Measurements from ENCODE around the gene KAT2A.
A peak's percentile ranks its signal among the peaks of the same experiment; 100 is the strongest.

KAT2A gene

DNA sequence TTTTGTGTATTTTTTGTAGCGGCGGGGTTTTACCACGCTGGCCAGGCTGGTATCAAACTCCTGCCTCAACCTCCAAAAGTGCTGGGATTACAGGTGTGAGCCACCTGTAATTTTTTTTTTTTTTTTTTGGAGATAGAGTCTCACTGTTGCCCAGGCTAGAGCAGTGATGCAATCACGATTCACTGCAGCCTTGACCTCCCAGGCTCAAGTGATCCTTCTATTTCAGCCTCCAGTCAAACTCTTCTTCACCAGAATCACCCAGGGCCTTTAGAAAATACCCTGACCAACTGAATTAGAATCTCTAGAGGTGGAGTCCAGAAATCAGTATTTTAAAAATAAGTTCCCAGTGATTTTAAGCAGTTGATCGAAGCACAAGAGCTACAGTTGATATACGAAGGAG lies 14.0 kb upstream of the KAT2A start:
- no peak for DNase-seq

DNA sequence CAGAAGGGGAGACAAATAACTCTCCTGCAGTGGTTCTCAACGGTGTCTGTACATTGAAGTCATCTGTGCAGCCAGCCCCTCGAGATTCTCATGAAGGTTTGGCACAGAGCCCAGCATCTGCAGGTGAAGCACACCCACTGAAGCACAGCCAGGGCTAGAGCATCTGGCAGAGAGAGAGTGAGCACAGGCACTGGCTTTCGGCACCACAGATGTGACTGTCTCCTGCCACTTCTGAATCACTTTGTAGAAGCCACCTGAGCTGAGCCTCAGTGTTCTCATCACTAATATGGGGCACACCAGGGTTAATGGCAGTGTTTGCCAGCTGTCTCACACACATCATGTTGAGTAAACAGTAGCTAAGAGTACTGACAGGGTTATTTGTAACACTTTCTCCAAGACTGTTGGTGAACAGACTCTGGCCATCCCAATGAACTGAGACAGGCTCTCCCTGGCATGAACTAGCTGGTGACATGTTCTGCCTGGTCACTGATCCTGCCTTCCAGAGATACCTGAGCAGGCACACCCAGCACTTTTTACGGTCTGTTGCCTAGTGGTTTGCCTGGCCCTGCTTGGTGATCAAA lies 12.4 kb upstream of the KAT2A start:
- peak; percentile 47 for DNase-seq

DNA sequence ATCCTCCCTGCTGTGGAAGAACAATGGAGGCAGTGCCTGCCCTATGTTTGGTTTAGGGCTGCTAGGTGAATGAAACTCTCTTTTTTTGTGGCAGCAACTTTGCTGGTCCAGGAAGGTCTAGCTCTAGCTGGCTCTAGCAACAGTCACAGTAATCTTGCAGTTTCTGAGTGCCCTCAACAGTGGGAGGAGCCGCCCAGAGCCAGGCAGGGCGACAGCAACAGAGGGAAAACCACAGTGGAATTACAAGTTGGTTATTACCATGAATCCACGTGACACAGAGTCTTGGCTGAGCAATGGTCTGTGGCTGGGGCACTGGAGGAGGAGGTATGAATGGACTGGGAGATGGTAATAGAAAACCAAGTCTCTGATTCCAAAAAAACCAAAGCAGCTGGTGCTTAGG lies 11.8 kb upstream of the KAT2A start:
- peak; percentile 56 for DNase-seq

GRCh38 chr17:42131981-42132432 lies 10.8 kb upstream of the KAT2A start:
- DNase-seq = no peak

DNA sequence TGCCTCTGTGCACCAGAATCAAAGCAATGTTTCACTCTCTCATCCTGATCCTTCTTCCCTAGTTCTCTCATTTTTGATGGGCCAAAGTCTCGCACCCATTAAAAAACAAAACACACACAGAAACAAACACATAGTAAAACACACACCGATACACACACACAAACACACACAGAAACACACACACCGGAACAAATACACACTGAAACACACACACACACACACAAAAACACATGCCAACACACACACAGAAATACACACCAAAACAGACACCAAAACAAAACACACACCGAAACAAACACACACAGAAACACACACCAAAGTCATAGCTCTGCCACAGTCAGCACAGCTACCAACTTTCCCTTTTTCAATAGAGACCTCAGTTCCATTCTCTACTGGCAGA lies 10.1 kb upstream of the KAT2A start:
- no peak for DNase-seq

DNA sequence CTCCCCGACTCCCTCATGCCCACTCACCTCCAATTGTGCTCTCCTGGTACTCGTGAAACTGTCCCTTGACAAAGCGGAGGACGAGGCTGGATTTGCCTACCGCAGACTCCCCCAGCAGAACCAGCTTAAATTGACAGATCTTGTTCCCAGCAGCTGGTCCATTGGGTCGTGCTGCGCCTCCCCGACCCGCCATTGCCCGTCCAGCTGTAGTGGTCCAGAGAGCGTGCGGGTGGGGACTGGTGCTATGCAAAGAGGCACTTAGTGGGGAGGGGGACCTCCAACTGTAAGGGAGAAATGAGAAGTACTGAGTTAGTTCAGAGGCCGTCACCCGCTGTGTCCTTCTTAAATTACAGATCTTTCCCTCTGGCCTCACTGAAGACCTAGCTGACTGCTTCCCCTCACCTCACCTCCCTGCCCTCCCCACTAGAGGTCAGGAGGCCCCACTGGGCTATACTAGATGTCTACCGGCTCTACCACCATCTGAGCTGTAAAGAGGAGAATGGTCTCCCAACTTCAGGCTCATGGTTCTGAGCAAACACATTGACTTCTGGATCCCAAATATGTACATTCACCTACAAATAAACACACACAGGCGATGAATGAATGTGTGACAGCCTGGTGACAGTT lies 9.3 kb upstream of the KAT2A start:
- no peak for DNase-seq

GRCh38 chr17:42129109-42129837 lies 8.1 kb upstream of the KAT2A start:
- no peak for DNase-seq

DNA sequence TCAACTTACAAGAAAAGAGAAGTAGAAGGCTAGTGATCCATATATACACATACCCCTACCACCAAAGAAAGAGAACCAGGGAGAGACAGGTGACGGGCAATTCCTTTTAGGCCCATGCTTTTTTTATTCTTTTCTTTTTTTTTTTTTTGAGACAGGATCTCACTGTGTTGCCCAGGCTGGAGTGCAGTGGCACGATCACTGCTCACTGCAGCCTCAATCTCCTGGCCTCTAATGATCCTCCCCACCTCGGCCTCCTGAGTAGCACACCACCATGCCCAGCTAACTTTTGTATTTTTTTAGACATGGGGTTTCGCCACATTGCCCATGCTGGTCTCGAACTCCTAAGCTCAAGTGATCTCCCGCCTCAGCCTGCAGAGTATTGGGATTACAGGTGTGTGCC lies 6.2 kb upstream of the KAT2A start:
- no peak for DNase-seq

- DNase-seq = no peak
Observed at GRCh38 chr17:42126836-42127235, 5.7 kb upstream of the KAT2A start.

GRCh38 chr17:42125565-42125964 lies 4.4 kb upstream of the KAT2A start:
- no peak for DNase-seq

GRCh38 chr17:42124256-42124655 lies 3.1 kb upstream of the KAT2A start:
- no peak for DNase-seq

DNA sequence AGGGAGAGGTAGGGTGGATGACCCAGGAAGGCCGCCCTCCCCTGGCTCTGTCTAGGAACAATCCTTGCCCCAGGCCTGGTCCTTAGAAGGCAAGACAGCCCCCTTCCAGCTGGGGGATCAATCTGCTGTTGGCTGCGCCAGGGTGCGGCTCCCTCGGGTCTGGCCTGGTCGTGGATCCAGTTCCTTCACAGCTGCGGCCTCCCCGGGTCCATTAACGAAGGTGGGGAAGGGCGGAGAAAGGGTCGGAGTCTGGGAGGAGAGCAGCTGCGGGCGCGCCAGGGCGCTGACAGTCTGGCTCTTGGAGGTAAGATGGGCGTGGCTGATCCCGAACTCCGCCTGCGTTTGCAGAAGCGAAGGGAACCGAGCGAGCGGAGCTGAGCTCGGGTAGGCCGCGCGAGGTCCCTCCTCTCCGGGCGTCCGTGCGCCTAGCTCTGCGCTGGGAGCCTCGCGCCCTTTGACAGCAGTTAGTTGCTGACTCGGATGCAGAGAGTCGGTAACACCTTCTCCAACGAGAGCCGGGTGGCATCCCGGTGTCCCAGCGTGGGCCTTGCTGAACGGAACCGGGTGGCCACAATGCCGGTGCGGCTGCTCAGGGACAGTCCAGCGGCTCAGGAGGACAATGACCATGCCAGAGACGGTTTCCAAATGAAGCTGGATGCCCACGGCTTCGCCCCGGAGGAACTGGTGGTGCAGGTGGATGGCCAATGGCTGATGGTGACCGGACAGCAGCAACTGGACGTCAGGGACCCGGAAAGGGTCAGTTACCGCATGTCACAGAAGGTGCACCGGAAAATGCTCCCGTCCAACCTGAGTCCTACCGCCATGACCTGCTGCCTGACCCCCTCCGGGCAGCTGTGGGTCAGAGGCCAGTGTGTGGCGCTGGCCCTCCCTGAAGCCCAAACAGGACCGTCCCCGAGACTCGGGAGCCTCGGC lies 1.5 kb upstream of the KAT2A start, which contains the start of gene HSPB9:
HSPB9 (plus strand) TSS at position 434 of the 933 bp plus-strand sequence; CDS start at position 481, 47 bp downstream.
- no peak for DNase-seq

DNA sequence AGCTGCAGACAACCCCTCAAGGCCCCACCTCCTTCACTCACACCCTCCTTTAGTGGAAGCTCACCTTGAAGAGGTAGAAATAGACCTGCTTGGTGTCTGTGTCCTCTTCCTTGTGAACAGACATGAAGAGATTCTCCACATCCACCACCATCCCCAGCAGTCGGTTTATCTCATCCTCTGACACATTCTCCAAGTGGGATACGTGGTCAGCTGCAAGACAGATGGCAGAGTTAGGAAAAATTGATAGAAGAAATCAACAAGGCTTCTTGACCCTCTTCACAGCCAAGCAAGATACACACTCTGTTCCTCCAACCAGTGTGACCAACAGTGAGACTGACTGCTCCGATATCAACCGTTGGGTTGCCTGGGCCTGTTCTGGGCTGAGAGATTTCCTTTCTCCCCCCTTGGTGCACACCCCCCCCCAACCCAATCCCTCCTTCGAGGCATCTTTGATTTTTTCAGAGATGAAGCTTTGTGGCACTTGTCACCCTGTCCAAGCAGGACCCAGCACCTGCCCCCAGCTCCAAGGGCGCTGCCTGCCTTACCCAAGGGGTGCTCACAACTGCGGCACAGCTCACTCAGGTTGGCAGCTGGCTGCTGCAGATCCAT lies 902 bp downstream of the KAT2A start:
- no peak for DNase-seq

DNA sequence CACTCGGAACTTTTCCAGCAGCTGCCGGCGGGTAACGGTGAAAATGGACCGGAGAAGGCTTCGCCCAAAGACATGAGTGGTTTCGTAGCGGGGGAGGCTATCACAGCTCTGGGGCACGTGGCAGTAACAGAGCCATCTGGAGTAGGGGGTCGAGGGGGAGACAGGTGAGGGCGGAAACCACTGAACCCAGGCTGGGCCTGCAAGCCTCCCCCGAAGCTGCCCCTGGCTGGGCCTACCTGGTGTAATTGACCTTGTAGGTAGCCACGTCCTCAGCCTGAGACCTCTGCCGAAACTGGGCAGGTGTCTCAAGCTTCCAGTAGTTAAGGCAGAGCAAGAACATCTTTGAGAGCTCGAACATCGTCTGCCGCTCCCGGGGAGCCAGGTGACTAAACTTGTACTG lies 1.9 kb downstream of the KAT2A start:
- no peak for DNase-seq

DNA sequence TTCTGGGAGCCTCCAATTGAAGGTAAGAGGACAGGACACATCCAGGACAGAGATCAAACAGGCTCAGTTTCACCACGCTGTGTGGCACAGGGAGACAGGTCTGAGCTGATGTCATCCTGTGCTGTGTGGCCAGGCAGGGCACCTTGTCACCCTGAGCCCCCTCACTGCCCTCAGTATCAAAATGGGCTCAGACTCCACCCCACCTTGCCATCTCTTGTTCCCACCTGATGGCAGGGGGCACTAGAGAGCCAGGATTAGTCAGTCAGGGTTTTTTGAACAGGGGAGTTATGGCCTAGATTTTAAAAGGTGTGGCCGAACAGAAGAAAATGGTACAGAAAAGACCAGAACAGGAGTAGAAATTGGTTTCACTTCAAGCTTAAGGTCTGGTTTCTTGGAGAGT lies 2.6 kb downstream of the KAT2A start:
- peak; percentile 44 for DNase-seq

DNA sequence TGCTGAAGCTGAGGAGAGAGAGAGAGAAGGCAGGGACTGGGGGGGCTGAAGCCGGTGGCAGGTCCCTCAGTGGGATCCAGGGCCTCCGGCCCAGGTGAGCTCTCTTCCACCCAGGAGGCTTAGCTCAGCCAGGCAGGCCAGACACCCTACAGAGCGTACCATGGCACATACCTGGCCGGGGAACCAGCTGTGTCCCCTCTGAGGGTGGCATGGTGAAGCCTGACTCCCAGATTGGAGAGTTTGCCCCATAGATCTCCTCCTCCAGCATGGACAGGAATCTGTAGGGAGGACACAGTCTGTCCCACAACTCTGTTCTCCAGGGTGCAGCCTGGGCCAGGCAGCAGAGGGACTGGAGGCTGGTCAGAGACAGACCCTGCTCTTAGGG lies 3.0 kb downstream of the KAT2A start:
- DNase-seq = no peak

DNA sequence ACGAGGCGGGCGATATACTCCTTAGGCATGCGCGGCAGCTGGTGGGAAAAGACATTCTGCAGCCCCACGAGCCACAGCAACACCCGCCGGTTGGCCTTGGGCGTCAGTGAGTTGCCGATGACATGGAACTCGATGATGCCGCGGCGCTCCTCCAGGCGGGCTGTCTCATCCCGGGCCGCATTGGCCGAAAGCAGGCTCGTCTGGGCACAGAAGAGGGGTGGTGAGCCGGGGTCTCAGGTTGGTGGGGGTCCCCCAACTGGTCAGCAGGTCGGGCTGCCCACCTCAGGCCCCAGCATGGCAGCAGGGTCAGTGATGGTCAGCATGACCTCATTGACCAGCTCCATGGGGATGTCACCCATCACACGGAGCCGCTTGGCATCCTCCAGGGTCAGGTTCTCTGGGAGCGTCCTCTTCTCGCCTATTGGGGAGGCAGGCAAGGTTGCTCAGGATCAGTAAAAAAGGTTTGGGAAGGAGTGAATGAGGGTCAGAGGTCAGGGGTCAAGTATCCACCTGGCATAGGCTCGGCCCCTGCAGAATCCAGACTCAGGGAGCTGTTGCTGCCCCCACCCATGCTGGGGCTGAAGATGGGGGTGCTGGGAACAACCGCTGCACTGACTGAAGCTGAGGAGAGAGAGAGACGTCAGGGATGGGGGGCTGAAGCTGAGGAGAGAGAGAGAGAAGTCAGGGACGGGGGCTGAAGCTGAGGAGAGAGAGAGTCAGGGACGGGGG lies 3.6 kb downstream of the KAT2A start:
- no peak for DNase-seq

GRCh38 chr17:42116705-42117396 lies 4.3 kb downstream of the KAT2A start:
- DNase-seq = peak; percentile 80

GRCh38 chr17:42114118-42114517 lies 7.0 kb downstream of the KAT2A start:
- no peak for DNase-seq

- DNase-seq = no peak
Observed at GRCh38 chr17:42113293-42114069, 7.7 kb downstream of the KAT2A start.

All from stimulated activated CD4-positive, alpha-beta T cell treated with anti-CD3 and anti-CD28 coated beads, Interleukin-1b, Interleukin-23, amount 100 ng/mL, for 48 hours (primary cell).